LHCN-M2 (cell line): Measurements from ENCODE around the gene PLD1. TPM values are rescaled to one million over a fixed set of nuclear protein-coding genes. Genes with fewer than 3 reads are reported as not detected.
"Not testable (repeated sequence)": the region's sequence is repeated elsewhere in the genome, so short reads cannot be mapped to it uniquely, and the experiment has no call there.

ENCODE experiments used
- DNase-seq: peaks from one replicate; pipeline ENCODE4 v3.0.0-alpha.2; 2012; ENCODE audit warnings: low read depth
- total RNA-seq: library from RNA; depleted of rRNA; stranded (reverse); fragments of >200 nt; gene quantifications from 2 replicates; pipeline ENCODE4 v1.2.3, GENCODE V29; 2014

The PLD1 gene
- total RNA-seq, 1 experiment from 2014 or later = 1.1 TPM

- DNase-seq = no peak
Observed at GRCh38 chr3:171817074-171817800, 7.0 kb upstream of the PLD1 start.

GRCh38 chr3:171815973-171816595 is 5.8 kb upstream of the PLD1 start:
- DNase-seq = no peak

- not testable (repeated sequence) for DNase-seq
Observed at GRCh38 chr3:171814662-171815061, 4.4 kb upstream of the PLD1 start.

- DNase-seq = no peak
Observed at GRCh38 chr3:171813897-171814460, 3.7 kb upstream of the PLD1 start.

GRCh38 chr3:171813278-171813896 is 3.1 kb upstream of the PLD1 start:
- DNase-seq = no peak

- DNase-seq = no peak
Observed at GRCh38 chr3:171812811-171813210, 2.5 kb upstream of the PLD1 start.

GRCh38 chr3:171811913-171812335 is 1.6 kb upstream of the PLD1 start:
- no peak for DNase-seq

- peak; percentile 64 for DNase-seq
Observed at GRCh38 chr3:171811295-171811912, 1.1 kb upstream of the PLD1 start.

GRCh38 chr3:171810629-171811294 is 479 bp upstream of the PLD1 start:
- DNase-seq = no peak

GRCh38 chr3:171809611-171809860 is 747 bp downstream of the PLD1 start:
- no peak for DNase-seq

GRCh38 chr3:171807806-171808205 is 2.5 kb downstream of the PLD1 start:
- DNase-seq = no peak

GRCh38 chr3:171807129-171807675 is 3.1 kb downstream of the PLD1 start:
- DNase-seq = no peak

- peak; percentile 37 for DNase-seq
Observed at GRCh38 chr3:171806200-171807128, 3.8 kb downstream of the PLD1 start.

- no peak for DNase-seq
Observed at GRCh38 chr3:171805687-171806086, 4.6 kb downstream of the PLD1 start.

- DNase-seq = no peak
Observed at GRCh38 chr3:171804618-171805389, 5.5 kb downstream of the PLD1 start.

- DNase-seq = no peak
Observed at GRCh38 chr3:171803044-171803443, 7.2 kb downstream of the PLD1 start.

- DNase-seq = no peak
Observed at GRCh38 chr3:171802590-171802956, 7.7 kb downstream of the PLD1 start.

GRCh38 chr3:171801738-171802589 is 8.3 kb downstream of the PLD1 start:
- peak; percentile 84 for DNase-seq

- DNase-seq = no peak
Observed at GRCh38 chr3:171799501-171799900, 10.8 kb downstream of the PLD1 start.
